LNCAP (cell line): ENCODE measurements around the gene ELK3.

Source experiments
- TF ChIP-seq, protein P1 (sequence below): fragments of 450-650 bp; IDR thresholded peaks from 2 replicates; pipeline ENCODE4 v1.5.1; 2017; ENCODE audit warnings: mild to moderate bottlenecking

ELK3 gene

DNA sequence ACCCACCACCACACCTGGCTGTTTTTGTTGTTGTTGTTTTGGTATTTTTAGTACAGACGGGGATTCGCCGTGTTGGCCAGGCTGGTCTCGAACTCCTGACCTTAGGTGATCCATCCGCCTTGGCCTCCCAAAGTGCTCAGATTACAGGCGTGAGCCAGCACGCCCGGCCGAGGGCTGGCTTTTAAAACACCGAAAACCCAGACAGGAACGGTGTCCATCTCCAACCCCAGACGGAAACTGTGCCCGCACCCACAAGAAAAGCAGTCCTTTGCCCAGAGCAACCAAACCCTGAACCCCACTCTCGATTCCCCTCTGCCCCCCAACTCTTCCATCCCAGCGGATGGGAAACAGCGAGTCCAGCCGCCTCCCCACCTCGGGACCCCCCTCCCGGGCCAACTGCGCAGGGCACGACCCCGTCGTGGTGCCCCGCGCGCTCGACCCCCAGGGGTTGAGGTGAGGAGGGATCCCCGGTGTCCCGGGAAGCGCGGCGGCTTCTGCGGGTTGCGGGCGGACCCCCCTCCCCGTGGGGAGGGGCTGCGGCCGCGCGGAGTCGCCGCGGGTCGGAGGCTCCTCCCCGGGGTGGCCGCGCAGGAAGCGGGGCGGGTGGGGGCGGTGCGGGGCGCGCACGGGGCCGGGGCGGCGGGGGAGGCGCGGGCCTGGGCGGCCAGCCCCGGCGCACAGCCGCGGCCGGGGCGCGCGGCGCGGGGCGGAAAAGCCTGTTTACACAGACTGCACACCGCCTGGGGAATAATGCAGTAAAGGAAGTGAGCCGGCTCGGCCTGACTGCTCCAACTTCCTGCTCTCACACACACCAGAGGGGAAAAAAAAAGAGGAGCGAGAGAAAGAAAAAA, at the start of gene ELK3:
TSS of gene ELK3 (plus strand) at position 651 of the 851 bp plus-strand sequence.
- TF ChIP-seq, protein P1, sequence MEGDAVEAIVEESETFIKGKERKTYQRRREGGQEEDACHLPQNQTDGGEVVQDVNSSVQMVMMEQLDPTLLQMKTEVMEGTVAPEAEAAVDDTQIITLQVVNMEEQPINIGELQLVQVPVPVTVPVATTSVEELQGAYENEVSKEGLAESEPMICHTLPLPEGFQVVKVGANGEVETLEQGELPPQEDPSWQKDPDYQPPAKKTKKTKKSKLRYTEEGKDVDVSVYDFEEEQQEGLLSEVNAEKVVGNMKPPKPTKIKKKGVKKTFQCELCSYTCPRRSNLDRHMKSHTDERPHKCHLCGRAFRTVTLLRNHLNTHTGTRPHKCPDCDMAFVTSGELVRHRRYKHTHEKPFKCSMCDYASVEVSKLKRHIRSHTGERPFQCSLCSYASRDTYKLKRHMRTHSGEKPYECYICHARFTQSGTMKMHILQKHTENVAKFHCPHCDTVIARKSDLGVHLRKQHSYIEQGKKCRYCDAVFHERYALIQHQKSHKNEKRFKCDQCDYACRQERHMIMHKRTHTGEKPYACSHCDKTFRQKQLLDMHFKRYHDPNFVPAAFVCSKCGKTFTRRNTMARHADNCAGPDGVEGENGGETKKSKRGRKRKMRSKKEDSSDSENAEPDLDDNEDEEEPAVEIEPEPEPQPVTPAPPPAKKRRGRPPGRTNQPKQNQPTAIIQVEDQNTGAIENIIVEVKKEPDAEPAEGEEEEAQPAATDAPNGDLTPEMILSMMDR: no peak

DNA sequence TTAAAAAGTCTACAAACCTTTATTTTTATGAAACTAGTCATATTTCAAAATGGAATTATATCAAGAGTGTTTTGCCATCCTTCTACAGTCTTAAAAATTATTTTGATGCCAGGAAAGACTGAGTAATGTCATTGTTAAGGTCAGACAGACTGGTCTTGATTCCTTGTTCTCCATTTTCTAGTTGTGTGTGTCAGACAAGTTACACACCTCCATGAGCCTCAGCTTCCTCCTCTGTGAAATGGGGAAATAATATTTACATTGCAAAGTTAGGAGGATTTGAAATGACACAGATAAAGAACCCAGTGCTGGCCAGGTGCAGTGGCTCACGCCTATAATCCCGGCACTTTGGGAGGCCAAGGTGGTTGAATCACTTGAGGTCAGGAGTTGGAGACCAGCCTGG, 47.4 kb upstream of the ELK3 start:
- TF ChIP-seq, protein P1: no peak

DNA sequence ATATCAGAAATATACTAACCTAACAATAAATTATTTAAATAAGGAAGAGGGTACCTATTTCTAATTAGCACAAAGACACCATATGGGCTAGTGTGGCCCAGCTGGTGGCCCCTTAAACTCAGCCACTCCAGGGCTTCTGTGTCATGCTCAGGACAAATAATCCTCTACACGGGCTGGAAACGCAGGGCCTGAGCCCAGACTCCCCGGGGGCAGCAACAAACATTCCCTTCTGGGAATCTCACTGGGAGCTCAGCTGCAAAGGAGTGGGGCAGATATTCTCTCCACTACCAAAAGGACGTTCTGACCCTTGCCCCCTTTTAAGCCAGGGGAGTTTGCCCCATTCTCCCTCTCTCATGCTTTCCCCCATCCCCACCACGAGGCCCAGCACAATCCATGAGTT, 43.7 kb upstream of the ELK3 start:
- TF ChIP-seq, protein P1: no peak

DNA sequence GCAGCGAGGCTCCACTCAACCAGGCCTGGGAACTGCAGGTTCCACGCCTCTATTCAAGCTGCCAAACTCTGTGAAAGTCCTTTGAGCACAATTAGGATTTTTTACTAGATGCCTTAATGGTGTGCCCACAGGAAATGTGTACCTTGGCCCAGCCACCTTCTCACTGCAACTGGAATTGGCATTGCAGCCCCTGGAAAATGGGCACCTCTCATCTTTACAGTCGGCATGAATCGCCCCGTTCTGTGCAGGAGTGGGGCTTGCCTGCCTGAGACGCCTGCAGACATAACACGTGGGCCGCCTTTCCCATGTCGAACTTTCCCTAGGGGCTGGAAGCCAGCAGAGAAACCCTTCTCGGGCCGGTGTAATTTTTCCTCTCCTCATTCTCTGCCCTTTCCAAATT, 42.0 kb upstream of the ELK3 start:
- TF ChIP-seq, protein P1: no peak

DNA sequence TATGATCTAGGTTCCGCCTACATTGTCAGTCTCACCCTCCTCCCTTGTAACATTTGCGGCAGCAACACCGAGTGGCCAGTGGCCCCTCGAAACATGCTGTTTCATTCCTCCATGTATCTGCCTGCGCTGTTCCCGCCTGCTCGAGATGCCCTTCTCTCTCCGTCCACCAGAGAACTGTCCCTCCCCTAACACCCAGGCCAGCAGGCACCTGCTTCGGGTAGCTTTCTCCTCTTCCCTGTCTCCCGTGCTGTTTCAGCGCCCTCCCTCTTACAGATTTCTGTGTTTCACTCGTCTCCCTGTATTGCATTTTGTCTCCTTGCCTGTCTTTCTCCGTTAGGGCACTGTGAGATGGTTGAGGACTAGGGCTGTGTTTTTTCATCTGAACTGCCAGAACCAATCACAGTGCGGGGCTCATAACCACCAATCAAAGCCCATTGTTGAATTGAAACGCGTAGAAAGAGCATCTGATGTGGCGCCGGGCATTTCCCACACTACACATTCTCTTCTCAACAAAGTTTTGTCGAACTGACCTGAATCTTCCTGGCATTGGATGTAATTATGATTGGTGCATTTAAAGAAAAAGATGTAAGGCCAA, 40.9 kb upstream of the ELK3 start:
- TF ChIP-seq, protein P1: no peak

DNA sequence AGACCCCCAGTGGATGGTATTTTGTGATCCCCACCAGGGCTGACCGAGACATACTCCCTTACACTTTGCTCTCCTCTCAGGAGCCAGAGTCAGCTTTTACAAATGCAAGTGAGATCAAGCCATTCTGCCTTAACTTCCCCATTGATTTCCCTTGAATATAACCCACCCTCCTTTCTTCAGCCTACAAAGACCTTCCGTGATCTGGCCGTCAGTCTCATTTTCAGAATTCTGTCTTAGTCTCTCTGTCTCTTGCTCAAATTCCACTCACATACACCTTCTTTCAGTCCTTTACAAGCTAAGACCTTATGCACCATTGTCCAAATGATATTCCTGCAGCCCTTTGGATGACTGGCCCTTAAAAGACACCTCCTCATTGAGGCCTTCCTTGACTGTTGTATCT, 39.0 kb upstream of the ELK3 start:
- TF ChIP-seq, protein P1: no peak

DNA sequence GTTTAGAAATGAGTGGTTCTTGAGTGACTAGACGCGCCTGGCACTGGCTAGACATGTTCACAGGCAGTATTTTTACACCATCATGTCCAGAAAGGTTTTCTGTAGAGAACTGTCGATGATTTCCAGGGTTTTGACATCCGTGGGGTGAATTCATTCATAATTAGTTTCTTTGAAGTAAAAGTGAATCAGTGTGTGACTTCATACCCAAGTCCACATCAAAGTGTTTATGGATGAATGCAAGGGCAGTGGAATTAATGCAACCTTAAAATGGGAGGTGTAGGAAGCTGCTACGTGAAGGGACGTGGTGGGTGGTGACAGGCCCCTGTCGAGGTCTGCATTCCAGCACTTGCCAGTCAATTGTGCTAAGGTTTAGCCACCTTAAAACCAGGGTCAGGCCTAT, 38.4 kb upstream of the ELK3 start:
- TF ChIP-seq, protein P1: no peak
